GM21576 (cell line): ENCODE measurements around the gene CT45A6.
"Not testable (repeated sequence)": the region's sequence is repeated elsewhere in the genome, so short reads cannot be mapped to it uniquely, and the experiment has no call there.

Experiments used
- ATAC-seq: cut with Tn5 transposase; IDR thresholded peaks from one replicate; pipeline ENCODE4 v1.9.1; 2021; ENCODE audit warnings: mild to moderate bottlenecking, moderate library complexity; ENCODE audit not compliant: unreplicated experiment

The CT45A6 gene, protein sequence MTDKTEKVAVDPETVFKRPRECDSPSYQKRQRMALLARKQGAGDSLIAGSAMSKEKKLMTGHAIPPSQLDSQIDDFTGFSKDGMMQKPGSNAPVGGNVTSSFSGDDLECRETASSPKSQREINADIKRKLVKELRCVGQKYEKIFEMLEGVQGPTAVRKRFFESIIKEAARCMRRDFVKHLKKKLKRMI

DNA sequence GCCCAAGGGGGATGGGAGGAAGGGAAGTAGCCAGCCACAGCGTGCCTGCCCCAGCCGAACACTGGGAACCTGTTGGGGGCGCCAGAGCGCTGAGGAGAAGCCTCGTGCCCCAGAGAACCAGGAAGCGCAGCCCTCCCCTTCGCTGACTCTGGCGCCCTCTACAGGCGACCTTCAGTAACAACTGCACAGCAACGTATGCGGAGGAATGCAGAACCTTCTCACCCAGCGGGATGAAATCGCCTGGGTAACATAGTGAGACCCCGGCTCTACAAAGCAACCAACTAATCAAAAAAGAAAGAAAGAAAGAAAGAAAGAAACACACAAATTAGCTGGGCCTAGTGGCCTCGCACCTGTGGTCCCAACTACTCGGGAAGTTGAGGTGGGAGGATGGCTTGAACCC, at the start of gene CT45A6:
CT45A6 (minus strand) TSS at position 101 of the 400 bp plus-strand sequence. CDS start 3,794 bp downstream, outside the sequence.
- ATAC-seq, result not testable (repeated sequence)

DNA sequence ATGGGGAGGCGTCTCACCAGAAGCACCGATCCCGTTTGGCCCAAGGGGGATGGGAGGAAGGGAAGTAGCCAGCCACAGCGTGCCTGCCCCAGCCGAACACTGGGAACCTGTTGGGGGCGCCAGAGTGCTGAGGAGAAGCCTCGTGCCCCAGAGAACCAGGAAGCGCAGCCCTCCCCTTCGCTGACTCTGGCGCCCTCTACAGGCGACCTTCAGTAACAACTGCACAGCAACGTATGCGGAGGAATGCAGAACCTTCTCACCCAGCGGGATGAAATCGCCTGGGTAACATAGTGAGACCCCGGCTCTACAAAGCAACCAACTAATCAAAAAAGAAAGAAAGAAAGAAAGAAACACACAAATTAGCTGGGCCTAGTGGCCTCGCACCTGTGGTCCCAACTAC, 34.6 kb upstream of the CT45A6 start, which contains the start of gene CT45A7:
CT45A7 (minus strand) TSS at position 101 of the 400 bp plus-strand sequence. CDS start 3,747 bp downstream, outside the sequence.
- not testable (repeated sequence) for ATAC-seq

DNA sequence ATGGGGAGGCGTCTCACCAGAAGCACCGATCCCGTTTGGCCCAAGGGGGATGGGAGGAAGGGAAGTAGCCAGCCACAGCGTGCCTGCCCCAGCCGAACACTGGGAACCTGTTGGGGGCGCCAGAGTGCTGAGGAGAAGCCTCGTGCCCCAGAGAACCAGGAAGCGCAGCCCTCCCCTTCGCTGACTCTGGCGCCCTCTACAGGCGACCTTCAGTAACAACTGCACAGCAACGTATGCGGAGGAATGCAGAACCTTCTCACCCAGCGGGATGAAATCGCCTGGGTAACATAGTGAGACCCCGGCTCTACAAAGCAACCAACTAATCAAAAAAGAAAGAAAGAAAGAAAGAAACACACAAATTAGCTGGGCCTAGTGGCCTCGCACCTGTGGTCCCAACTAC, 17.3 kb upstream of the CT45A6 start, which contains the start of gene CT45A2:
CT45A2 (minus strand) TSS at position 101 of the 400 bp plus-strand sequence. CDS start 3,747 bp downstream, outside the sequence.
- not testable (repeated sequence) for ATAC-seq

DNA sequence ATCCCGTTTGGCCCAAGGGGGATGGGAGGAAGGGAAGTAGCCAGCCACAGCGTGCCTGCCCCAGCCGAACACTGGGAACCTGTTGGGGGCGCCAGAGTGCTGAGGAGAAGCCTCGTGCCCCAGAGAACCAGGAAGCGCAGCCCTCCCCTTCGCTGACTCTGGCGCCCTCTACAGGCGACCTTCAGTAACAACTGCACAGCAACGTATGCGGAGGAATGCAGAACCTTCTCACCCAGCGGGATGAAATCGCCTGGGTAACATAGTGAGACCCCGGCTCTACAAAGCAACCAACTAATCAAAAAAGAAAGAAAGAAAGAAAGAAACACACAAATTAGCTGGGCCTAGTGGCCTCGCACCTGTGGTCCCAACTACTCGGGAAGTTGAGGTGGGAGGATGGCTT, 17.2 kb downstream of the CT45A6 start, which contains the start of gene CT45A5:
CT45A5 (minus strand) TSS at position 101 of the 400 bp plus-strand sequence. CDS start 3,774 bp downstream, outside the sequence.
- ATAC-seq, result not testable (repeated sequence)

DNA sequence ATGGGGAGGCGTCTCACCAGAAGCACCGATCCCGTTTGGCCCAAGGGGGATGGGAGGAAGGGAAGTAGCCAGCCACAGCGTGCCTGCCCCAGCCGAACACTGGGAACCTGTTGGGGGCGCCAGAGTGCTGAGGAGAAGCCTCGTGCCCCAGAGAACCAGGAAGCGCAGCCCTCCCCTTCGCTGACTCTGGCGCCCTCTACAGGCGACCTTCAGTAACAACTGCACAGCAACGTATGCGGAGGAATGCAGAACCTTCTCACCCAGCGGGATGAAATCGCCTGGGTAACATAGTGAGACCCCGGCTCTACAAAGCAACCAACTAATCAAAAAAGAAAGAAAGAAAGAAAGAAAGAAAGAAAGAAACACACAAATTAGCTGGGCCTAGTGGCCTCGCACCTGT, 34.5 kb downstream of the CT45A6 start, which contains the start of gene CT45A3:
CT45A3 (minus strand) TSS at position 101 of the 400 bp plus-strand sequence. CDS start 3,747 bp downstream, outside the sequence.
- ATAC-seq, result not testable (repeated sequence)

DNA sequence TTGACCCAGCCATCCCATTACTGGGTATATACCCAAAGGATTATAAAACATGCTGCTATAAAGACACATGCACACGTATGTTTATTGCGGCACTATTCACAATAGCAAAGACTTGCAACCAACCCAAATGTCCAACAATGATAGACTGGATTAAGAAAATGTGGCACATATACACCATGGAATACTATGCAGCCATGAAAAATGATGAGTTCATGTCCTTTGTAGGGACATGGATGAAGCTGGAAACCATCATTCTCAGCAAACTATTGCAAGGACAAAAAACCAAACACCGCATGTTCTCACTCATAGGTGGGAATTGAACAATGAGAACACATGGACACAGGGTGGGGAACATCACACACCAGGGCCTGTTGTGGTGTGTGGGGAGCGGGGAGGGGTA, 57.8 kb downstream of the CT45A6 start:
- not testable (repeated sequence) for ATAC-seq
